ENCODE measurements around the gene MTPN.

DNA sequence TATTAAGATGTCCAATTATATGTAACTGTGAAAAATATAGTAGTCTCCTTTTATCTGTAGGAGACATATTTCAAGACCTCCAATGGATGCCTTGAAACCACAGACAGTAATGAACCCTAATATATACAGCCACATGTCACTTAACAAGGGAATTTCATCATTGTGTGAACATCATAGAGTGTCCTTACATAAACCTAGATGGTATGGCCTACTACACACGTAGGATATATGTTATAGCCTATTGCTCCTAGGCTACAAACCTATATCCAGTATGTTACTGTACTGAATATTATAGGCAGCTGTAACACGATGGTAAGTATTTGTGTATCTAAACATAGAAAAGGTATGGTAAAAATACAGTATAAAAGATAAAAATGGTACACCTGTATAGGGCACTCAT, 32.4 kb downstream of the MTPN start:
- TF ChIP-seq POLR2A (IDR thresholded peaks at IDR 0.05; ENCODE audit: extremely low read depth, insufficient read length): no peak
- TF ChIP-seq, protein P1, sequence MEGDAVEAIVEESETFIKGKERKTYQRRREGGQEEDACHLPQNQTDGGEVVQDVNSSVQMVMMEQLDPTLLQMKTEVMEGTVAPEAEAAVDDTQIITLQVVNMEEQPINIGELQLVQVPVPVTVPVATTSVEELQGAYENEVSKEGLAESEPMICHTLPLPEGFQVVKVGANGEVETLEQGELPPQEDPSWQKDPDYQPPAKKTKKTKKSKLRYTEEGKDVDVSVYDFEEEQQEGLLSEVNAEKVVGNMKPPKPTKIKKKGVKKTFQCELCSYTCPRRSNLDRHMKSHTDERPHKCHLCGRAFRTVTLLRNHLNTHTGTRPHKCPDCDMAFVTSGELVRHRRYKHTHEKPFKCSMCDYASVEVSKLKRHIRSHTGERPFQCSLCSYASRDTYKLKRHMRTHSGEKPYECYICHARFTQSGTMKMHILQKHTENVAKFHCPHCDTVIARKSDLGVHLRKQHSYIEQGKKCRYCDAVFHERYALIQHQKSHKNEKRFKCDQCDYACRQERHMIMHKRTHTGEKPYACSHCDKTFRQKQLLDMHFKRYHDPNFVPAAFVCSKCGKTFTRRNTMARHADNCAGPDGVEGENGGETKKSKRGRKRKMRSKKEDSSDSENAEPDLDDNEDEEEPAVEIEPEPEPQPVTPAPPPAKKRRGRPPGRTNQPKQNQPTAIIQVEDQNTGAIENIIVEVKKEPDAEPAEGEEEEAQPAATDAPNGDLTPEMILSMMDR (IDR thresholded peaks at IDR 0.05; ENCODE audit: low read depth, low read length): no peak
- TF ChIP-seq, protein P2, sequence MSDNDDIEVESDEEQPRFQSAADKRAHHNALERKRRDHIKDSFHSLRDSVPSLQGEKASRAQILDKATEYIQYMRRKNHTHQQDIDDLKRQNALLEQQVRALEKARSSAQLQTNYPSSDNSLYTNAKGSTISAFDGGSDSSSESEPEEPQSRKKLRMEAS (IDR thresholded peaks at IDR 0.05; ENCODE audit: low read depth, low read length): no peak
